Astrocyte (in vitro differentiated cells and primary cell): ENCODE results near the gene ANKRD1. TPM values are rescaled to one million over a fixed set of nuclear protein-coding genes. Genes with fewer than 3 reads are reported as not detected.
A peak's percentile ranks its signal among the peaks of the same experiment; 100 is the strongest.
"Not testable (repeated sequence)": the region's sequence is repeated elsewhere in the genome, so short reads cannot be mapped to it uniquely, and the experiment has no call there.

Source experiments
- DNase-seq: peaks from one replicate; pipeline ENCODE4 v3.0.0-alpha.2; 2010; ENCODE audit warnings: low read depth
- FAIRE-seq: peaks from 2 replicates; lab custom pipeline; 2011; peaks lifted over from hg19 to GRCh38; lab: Jason Lieb, UNC
- H2AFZ ChIP-seq: 2 replicates; pipeline ENCODE4 v1.6.0; 2012; ENCODE audit warnings: low read depth, low read length, inconsistent platforms
- H3K27ac ChIP-seq: 2 replicates; pipeline ENCODE4 v1.5.1; 2011; ENCODE audit warnings: low read depth, low read length, inconsistent platforms
- H3K27me3 ChIP-seq: 2 replicates; pipeline ENCODE4 v1.6.0; 2011; ENCODE audit warnings: low read length, inconsistent platforms; ENCODE audit not compliant: insufficient read depth
- H3K36me3 ChIP-seq: 2 replicates; pipeline ENCODE4 v1.5.1; 2011; ENCODE audit warnings: low read length, inconsistent platforms; ENCODE audit not compliant: insufficient read depth
- H3K4me1 ChIP-seq: 2 replicates; pipeline ENCODE4 v1.5.1; 2011; ENCODE audit warnings: low read length, inconsistent platforms; ENCODE audit not compliant: insufficient read depth
- H3K4me2 ChIP-seq: 2 replicates; pipeline ENCODE4 v1.6.0; 2012; ENCODE audit warnings: low read length, inconsistent platforms
- H3K4me3 ChIP-seq: 2 replicates; pipeline ENCODE4 v1.5.1; 2011; ENCODE audit warnings: low read depth, mild to moderate bottlenecking, low read length, inconsistent platforms; ENCODE audit not compliant: insufficient read depth
- H3K79me2 ChIP-seq: 2 replicates; pipeline ENCODE4 v1.6.0; 2012; ENCODE audit warnings: mild to moderate bottlenecking, low read length, inconsistent platforms; ENCODE audit not compliant: insufficient read depth
- H3K9ac ChIP-seq: 2 replicates; pipeline ENCODE4 v1.6.0; 2012; ENCODE audit warnings: mild to moderate bottlenecking, low read length, inconsistent platforms
- H3K9me3 ChIP-seq: 2 replicates; pipeline ENCODE4 v1.5.1; 2012; ENCODE audit warnings: low read depth, mild to moderate bottlenecking, low read length, inconsistent platforms; ENCODE audit not compliant: insufficient read depth
- H4K20me1 ChIP-seq: 2 replicates; pipeline ENCODE4 v1.6.0; 2012; ENCODE audit warnings: low read length, inconsistent platforms; ENCODE audit not compliant: insufficient read depth
- H3K27ac Mint-ChIP-seq: one replicate; pipeline ENCODE4 v1.8.0; 2021; ENCODE audit warnings: mild to moderate bottlenecking, mixed read lengths; ENCODE audit not compliant: unreplicated experiment
- H3K27me3 Mint-ChIP-seq: one replicate; pipeline ENCODE4 v1.8.0; 2021; ENCODE audit warnings: low read depth, mixed read lengths; ENCODE audit not compliant: unreplicated experiment
- H3K36me3 Mint-ChIP-seq: one replicate; pipeline ENCODE4 v1.8.0; 2021; ENCODE audit warnings: low read depth, mixed read lengths; ENCODE audit not compliant: unreplicated experiment
- H3K4me1 Mint-ChIP-seq: one replicate; pipeline ENCODE4 v1.8.0; 2021; ENCODE audit warnings: low read depth, mixed read lengths; ENCODE audit not compliant: unreplicated experiment
- H3K4me3 Mint-ChIP-seq: one replicate; pipeline ENCODE4 v1.8.0; 2021; ENCODE audit warnings: mild to moderate bottlenecking, moderate library complexity, mixed read lengths; ENCODE audit not compliant: unreplicated experiment
- H3K9me3 Mint-ChIP-seq: one replicate; pipeline ENCODE4 v1.8.0; 2021; ENCODE audit warnings: mild to moderate bottlenecking, mixed read lengths; ENCODE audit not compliant: unreplicated experiment
- EZH2 ChIP-seq: IDR thresholded peaks from 2 replicates; pipeline ENCODE4 v1.6.1; 2012; ENCODE audit warnings: mild to moderate bottlenecking, low read length, inconsistent platforms; ENCODE audit not compliant: insufficient read depth
- total RNA-seq: library from RNA; stranded (reverse); gene quantifications from 2 replicates; pipeline ENCODE4 v1.2.1, GENCODE V29; 2021
- TF ChIP-seq, protein P1 (sequence below): IDR thresholded peaks from 2 replicates; pipeline ENCODE4 v1.5.1; 2011; ENCODE audit warnings: low read depth, mild to moderate bottlenecking, inconsistent platforms, low read length, moderate library complexity; ENCODE audit not compliant: insufficient read depth

The ANKRD1 gene
- total RNA-seq, 1 donor from 2014 or later = 913 TPM

DNA sequence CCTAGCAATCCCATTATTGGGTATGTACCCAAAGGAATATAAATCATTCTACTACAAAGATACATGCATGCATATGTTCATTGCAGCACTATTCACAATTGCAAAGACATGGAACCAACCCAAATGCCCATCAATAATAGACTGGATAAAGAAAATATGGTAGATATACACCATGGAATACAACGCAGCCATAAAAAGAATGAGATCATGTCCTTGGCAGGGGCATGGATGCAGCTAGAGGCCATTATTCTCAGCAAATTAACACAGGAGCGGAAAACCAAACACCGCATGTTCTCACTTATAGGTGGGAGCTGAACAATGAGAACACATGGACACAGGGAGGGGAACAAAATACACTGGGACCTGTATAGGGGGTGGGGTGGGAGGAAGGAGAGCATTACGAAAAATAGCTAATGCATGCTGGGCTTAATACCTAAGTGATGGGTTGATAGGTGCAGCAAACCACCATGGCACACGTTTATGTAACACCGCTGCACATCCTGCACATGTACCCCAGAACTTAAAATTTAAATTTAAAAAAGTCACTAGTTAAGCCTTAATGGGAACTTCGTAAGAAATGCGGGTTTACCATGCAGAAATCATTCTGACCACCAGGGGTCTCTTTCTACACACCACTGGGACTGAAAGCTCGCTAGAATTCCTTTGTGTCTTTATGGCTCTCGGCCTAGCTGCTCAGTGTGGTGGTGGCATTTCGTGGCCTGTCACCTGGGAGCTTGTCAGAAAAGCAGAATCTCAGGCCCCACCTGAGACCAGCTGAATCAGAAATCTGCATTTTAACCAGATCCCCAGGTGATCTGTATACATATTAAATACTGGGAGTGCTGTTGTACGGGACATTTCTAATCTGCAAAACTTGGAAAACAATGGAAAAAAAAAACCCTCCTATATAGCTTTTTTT, 9.5 kb downstream of the ANKRD1 start:
- no peak overlapping the region for H3K27ac ChIP-seq
- H3K27ac Mint-ChIP-seq = peak overlapping the region; percentile 93

DNA sequence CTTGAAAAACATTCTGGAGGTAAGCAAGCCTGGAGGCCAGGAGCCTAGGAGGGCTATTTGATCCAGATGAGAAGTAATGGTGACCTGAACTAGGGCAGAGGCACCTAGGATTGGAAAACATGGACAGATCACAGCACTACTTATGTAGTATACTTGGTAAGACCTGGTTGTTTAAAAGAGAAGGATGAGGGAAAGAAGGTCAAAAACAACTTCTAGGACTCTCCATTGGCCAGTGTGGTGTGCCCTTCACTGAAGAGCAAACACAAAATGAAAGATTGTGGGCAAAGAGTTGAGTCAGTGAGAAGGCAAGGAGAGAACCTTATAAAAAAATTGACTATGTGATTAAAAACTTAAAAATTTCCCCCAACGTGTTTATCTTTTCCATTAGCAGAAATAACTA, 14.3 kb downstream of the ANKRD1 start:
- Mint-ChIP-seq H3K27ac (no peak overlapping the region), H3K36me3 (peaks cover 4% of the 10 kb centered on the region), H3K4me1 (no peaks in the 10 kb centered on the region), H3K4me3 (peak overlapping the region; percentile 4), H3K9me3 (no peaks in the 10 kb centered on the region), H3K27me3 (no peaks in the 10 kb centered on the region)
- no peaks in the 10 kb centered on the region for H3K27me3 ChIP-seq
- no peak overlapping the region for H2AFZ ChIP-seq
- no peaks in the 10 kb centered on the region for H4K20me1 ChIP-seq
- TF ChIP-seq EZH2 = no peak
- TF ChIP-seq, protein P1, sequence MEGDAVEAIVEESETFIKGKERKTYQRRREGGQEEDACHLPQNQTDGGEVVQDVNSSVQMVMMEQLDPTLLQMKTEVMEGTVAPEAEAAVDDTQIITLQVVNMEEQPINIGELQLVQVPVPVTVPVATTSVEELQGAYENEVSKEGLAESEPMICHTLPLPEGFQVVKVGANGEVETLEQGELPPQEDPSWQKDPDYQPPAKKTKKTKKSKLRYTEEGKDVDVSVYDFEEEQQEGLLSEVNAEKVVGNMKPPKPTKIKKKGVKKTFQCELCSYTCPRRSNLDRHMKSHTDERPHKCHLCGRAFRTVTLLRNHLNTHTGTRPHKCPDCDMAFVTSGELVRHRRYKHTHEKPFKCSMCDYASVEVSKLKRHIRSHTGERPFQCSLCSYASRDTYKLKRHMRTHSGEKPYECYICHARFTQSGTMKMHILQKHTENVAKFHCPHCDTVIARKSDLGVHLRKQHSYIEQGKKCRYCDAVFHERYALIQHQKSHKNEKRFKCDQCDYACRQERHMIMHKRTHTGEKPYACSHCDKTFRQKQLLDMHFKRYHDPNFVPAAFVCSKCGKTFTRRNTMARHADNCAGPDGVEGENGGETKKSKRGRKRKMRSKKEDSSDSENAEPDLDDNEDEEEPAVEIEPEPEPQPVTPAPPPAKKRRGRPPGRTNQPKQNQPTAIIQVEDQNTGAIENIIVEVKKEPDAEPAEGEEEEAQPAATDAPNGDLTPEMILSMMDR = no peak
- H3K4me2 ChIP-seq = no peak overlapping the region
- peaks cover 7% of the 10 kb centered on the region for H3K36me3 ChIP-seq
- no peak overlapping the region for H3K9ac ChIP-seq
- no peak overlapping the region for H3K4me3 ChIP-seq
- H3K9me3 ChIP-seq = no peaks in the 10 kb centered on the region
- DNase-seq = no peak
- H3K27ac ChIP-seq = no peak overlapping the region
- no peaks in the 10 kb centered on the region for H3K4me1 ChIP-seq
- no peaks in the 10 kb centered on the region for H3K79me2 ChIP-seq
- FAIRE-seq = no peak

More for the DNA sequence above, 9.5 kb downstream of the ANKRD1 start:
- no peak overlapping the region for H3K9ac ChIP-seq
- H3K4me1 ChIP-seq = no peaks in the 10 kb centered on the region
- peaks cover 6% of the 10 kb centered on the region for H3K4me1 Mint-ChIP-seq
- DNase-seq (peak; percentile 49), FAIRE-seq (no peak)
- peaks cover 5% of the 10 kb centered on the region for H3K36me3 Mint-ChIP-seq
- no peaks in the 10 kb centered on the region for H4K20me1 ChIP-seq
- H3K9me3 Mint-ChIP-seq = no peaks in the 10 kb centered on the region
- no peaks in the 10 kb centered on the region for H3K79me2 ChIP-seq
- no peaks in the 10 kb centered on the region for H3K27me3 Mint-ChIP-seq
- no peak overlapping the region for H3K4me3 ChIP-seq
- no peak for TF ChIP-seq EZH2
- TF ChIP-seq, protein P1 = peak; percentile 83
- H3K9me3 ChIP-seq = no peaks in the 10 kb centered on the region
- H2AFZ ChIP-seq = no peak overlapping the region
- H3K4me3 Mint-ChIP-seq = no peak overlapping the region
- no peak overlapping the region for H3K4me2 ChIP-seq
- no peaks in the 10 kb centered on the region for H3K27me3 ChIP-seq
- peaks cover 5% of the 10 kb centered on the region for H3K36me3 ChIP-seq

DNA sequence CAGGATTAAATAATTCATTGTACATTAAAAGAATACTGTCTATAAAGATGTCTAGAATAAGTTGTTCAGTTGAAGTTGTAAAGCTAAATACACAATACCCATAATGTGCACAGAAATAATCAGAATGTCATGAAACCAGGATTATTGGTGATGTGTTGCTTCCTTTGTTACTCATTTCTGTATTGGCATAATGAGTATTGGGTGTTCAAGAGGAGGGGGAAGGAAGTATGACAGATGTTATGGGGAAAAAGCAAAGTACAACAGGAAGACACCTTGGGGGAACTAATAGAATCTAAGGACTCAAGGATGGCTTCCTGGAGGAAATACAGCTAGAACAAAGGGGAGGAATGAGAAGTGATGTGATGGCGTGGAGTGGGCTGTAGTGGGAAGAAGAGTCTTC, 15.0 kb downstream of the ANKRD1 start:
- Histone ChIP-seq H3K4me1 (no peaks in the 10 kb centered on the region), H3K4me2 (no peak overlapping the region), H4K20me1 (no peaks in the 10 kb centered on the region), H3K27me3 (no peaks in the 10 kb centered on the region), H3K36me3 (peaks cover 7% of the 10 kb centered on the region), H3K9ac (no peak overlapping the region), H3K79me2 (no peaks in the 10 kb centered on the region), H3K4me3 (no peak overlapping the region), H3K27ac (no peak overlapping the region), H3K9me3 (no peaks in the 10 kb centered on the region), H2AFZ (no peak overlapping the region)
- no peak overlapping the region for H3K27ac Mint-ChIP-seq
- no peaks in the 10 kb centered on the region for H3K27me3 Mint-ChIP-seq
- FAIRE-seq = no peak
- no peaks in the 10 kb centered on the region for H3K4me1 Mint-ChIP-seq
- no peak for DNase-seq
- H3K9me3 Mint-ChIP-seq = no peaks in the 10 kb centered on the region
- no peak overlapping the region for H3K4me3 Mint-ChIP-seq
- TF ChIP-seq EZH2 = no peak
- TF ChIP-seq, protein P1 = no peak
- H3K36me3 Mint-ChIP-seq = peaks cover 4% of the 10 kb centered on the region

DNA sequence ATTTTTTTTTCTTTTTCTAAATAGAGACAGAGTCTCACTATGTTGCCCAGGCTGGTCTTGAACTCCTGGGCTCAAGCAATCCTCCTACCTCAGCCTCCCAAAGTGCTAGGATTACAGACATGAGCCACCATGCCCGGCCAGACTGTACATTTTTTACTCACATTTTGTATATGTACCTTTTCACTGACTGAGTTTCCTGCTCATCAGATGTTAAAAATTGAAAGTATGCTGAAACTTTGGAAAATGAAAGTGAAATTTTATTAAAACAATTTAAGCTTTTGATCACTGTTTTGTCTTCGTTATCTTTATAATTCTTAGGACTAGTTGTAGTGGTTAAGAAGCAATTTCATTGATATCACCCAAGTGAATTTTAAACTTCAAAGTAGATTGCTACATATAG, 24.0 kb downstream of the ANKRD1 start:
- not testable (repeated sequence) for H3K4me3 ChIP-seq, H3K27me3 Mint-ChIP-seq, H3K4me3 Mint-ChIP-seq, H3K4me1 Mint-ChIP-seq, H3K79me2 ChIP-seq, DNase-seq, FAIRE-seq, H4K20me1 ChIP-seq, H3K36me3 Mint-ChIP-seq, H3K27ac ChIP-seq, H3K4me1 ChIP-seq, H3K27ac Mint-ChIP-seq, H3K9ac ChIP-seq, H3K4me2 ChIP-seq, H3K9me3 ChIP-seq, H2AFZ ChIP-seq, H3K27me3 ChIP-seq, H3K9me3 Mint-ChIP-seq
- peaks cover 21% of the 10 kb centered on the region for H3K36me3 ChIP-seq
